IPS DF 4.7 (cell line): Measurements from ENCODE around the gene DNAJA4.
"Not testable (repeated sequence)": the region's sequence is repeated elsewhere in the genome, so short reads cannot be mapped to it uniquely, and the experiment has no call there.

Source experiments
- DNase-seq: peaks from one replicate; pipeline ENCODE4 v3.0.0-alpha.2; 2013; ENCODE audit warnings: low spot score; ENCODE audit errors: extremely low read depth

DNAJA4 gene

DNA sequence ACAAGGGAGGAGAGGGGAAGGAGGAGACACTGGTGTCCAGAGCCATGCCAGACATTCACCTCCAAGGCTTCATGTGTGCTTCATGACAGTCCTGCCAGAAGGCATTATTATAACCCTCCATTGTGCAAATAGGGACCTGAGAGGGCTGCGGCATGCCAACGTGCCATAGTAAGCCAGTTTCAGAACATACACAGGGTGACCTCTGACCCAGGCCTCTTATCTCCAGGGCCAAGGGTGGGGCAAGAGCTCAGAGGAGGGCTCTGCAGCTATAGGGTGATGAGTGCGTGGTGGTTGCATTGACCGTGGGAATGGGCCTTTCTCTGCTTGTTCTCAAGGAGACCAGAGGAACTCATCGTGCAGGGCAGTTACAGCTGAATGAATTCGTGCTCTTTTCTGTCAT is 20.3 kb upstream of the DNAJA4 start:
- no peak for DNase-seq

GRCh38 chr15:78244893-78245292 is 19.5 kb upstream of the DNAJA4 start:
- DNase-seq: no peak

DNA sequence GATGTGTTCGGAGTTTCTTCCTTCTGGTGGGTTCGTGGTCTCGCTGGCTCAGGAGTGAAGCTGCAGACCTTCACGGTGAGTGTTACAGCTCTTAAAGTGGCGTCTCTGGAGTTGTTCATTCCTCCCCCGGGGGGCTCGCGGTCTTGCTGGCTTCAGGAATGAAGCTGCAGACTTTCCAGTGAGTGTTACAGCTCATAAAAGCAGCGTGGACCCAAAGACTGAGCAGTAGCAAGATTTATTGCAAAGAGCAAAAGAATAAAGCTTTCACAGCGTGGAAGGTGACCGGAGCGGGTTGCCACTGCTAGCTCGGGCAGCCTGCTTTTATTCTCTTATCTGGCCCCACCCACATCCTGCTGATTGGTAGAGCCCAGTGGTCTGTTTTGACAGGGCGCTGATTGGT is 19.0 kb upstream of the DNAJA4 start:
- DNase-seq: not testable (repeated sequence)

DNA sequence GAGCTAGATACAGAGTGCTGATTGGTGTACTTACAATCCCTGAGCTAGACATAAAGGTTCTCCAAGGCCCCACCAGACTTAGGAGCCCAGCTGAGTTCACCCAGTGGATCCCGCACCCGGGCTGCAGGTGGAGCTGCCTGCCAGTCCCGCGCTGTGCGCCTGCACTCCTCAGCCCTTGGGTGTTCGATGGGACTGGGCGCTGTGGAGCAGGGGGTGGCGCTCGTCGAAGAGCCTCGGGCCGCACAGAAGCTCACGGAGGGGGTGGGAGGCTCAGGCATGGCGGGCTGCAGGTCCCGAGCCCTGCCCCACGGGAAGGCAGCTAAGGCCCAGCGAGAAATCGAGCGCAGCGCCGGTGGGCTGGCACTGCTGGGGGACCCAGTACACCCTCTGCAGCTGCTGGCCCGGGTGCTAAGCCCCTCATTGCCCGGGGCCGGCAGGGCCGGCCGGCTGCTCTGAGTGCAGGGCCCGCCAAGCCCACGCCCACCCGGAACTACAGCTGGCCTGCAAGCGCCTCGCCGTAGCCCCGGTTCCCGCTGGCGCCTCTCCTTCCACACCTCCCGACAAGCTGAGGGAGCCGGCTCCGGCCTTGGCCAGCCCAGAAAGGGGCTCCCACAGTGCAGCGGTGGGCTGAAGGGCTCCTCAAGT is 18.3 kb upstream of the DNAJA4 start:
- DNase-seq: not testable (repeated sequence)

- DNase-seq: no peak
Measured at GRCh38 chr15:78247911-78248310, 16.5 kb upstream of the DNAJA4 start.

DNA sequence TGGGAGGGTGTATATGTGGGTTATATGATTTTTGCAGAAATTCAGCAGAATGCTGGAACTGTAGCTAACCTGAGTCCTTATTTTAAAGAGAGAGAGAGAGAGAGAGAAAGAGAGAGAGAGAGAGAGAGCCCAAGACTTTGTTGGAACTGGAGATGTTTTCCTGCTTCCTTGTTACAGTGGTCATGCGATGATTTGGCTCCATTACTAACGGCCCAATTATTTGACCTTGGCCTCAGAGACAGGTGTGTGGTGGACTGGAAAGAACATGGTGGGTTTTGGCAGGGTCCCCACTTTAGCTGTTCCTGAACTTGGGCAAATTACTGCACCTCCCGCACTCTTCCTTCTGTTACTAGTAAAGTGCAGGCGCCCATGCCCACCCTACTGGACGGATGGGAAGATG is 15.2 kb upstream of the DNAJA4 start:
- DNase-seq: no peak

DNA sequence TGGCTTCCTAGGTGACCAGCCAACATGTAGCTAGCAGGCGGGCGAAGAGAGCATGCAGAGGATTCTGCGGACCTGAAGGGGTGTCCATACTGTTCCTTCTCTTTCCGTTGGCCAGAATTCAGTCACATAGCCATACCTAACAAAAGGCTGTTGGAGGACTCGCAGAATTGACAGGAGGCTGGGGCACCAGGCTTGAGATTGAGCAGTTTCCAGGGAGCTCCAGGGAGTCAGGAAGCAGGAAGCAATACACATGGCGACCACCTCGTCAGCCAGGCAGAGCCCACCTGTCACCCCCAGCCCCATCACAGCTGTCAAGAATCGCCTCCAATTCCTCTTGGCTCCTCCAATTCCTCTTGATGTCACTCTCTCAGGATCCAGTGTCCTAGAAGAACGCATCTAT is 13.2 kb upstream of the DNAJA4 start:
- no peak for DNase-seq

DNA sequence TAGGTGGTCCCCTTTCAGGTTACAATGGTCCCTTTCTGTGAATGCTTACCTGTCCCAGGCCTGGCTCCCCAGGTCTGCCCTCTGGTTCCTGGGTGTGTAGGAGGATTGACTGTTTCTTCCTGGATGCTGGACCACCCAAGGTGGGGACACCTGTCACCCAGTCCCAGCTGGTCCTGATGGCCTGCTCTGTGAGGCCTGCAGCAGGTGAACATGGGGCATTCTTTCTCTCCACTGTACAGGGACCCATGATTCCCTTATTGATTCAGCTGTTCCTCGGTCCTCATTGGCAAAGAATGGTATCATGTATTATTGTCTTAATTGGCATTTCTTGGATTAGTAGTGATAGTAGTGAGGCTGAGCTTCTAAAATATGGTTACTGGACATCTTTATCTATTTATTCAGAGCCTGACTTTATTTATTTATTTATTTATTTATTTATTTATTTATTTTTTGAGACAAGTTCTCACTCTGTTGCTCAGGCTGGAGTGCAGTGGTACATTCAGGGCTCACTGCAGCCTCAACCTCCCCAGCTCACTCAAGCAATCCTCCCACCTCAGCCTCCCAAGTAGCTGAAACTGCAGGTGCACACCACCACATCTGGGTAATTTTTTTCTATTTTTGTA is 8.8 kb upstream of the DNAJA4 start:
- no peak for DNase-seq

DNA sequence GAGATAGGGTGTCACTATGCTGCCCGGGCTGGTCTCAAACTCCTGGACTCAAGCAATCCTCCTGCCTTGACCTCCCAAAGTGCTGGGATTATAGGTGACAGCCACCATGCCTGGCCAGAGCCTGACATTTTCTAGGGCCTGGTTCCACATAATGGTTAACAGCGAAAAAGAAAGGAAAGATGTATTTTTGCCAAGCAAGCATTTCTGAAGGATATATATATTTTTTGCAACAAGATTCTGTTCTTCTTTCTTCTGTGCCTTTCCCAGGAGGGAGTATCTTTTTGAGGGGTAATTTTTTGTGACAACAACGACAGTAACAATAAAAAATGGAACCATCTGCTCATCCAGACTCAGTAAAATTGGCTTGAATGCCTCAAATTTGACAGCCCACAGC is 8.3 kb upstream of the DNAJA4 start:
- DNase-seq: no peak

GRCh38 chr15:78257681-78258080 is 6.7 kb upstream of the DNAJA4 start:
- DNase-seq: no peak

GRCh38 chr15:78259232-78259631 is 5.1 kb upstream of the DNAJA4 start:
- no peak for DNase-seq

DNA sequence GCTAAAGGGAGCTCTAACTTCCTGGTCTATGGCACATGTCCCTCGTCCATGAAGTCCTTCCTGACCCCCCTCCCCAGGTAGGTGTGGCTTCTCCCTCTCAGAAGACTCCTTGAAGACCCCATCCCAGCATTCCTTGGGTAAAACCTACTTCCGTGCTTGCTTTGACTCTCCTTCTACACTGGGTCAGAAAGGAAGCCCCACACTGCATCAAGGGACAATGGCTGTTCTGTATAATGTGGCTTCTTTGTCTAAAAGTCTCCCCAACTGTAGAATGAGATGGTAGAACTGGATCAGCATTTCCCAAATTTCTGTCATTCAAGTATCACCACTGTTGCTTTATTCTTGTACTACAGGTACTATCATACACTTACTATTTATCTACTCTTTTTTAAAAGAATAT is 3.9 kb upstream of the DNAJA4 start:
- no peak for DNase-seq

- DNase-seq: no peak
Measured at GRCh38 chr15:78261062-78261461, 3.3 kb upstream of the DNAJA4 start.

- DNase-seq: no peak
Measured at GRCh38 chr15:78263351-78263781, 996 bp upstream of the DNAJA4 start.

- DNase-seq: no peak
Measured at GRCh38 chr15:78263907-78264303, 457 bp upstream of the DNAJA4 start.

- DNase-seq: no peak
Measured at GRCh38 chr15:78265137-78265460, 737 bp downstream of the DNAJA4 start.

GRCh38 chr15:78265752-78266224 is 1.4 kb downstream of the DNAJA4 start:
- DNase-seq: no peak

GRCh38 chr15:78266229-78266628 is 1.9 kb downstream of the DNAJA4 start:
- DNase-seq: no peak

DNA sequence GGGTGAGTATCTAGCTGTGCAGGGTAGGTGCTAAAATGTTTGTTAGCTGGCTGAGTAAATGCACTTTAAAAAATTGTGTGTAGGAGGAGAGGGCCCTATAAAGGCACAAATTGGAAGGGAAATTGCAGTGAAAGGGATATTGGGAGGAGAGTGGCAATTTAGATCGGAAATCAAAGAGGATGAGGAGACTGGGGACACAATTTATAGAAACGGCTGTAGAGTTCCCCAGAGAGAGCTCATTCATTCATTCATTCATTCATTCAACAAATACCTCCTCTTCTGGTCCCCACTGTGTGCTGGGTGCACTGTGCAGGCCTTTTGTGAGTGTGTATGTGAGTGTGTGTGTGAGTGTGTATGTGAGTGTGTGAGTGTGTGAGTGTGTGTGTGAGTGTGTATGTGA is 2.4 kb downstream of the DNAJA4 start:
- DNase-seq: no peak

- no peak for DNase-seq
Measured at GRCh38 chr15:78272316-78272715, 8.0 kb downstream of the DNAJA4 start.

DNA sequence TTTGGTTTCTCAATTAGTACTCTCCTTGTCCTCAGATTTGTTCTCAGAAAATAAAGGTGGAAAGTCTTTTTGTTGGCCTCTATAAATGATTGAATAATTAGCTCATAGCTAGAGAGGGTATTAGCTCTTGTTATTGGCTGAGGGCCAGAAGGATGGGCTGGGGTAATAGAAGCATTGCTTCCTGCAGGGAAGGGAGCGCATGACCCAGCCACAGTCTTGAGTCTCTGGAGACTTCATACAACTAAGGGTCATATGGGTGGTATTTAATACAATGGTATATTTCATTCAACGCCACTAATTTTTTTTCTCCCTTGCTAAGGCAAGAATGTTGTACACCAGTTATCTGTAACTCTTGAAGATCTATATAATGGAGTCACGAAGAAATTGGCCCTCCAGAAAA is 8.4 kb downstream of the DNAJA4 start:
- DNase-seq: no peak

GRCh38 chr15:78274994-78275393 is 10.6 kb downstream of the DNAJA4 start:
- no peak for DNase-seq
